Measurements from ENCODE around the gene CHRFAM7A.
"Not testable (repeated sequence)": the region's sequence is repeated elsewhere in the genome, so short reads cannot be mapped to it uniquely, and the experiment has no call there.

The CHRFAM7A gene

GRCh38 chr15:30392766-30393663 is at the start of gene CHRFAM7A:
CHRFAM7A (minus strand) TSS chr15:30393540; CDS start chr15:30383351, 10,189 bp downstream.
- not testable (repeated sequence) for DNase-seq

GRCh38 chr15:30438348-30438747 is 45.0 kb upstream of the CHRFAM7A start:
- not testable (repeated sequence) for DNase-seq

GRCh38 chr15:30435878-30436277 is 42.5 kb upstream of the CHRFAM7A start:
- DNase-seq, result not testable (repeated sequence)

- DNase-seq, result not testable (repeated sequence)
Measured at GRCh38 chr15:30420723-30421122, 27.4 kb upstream of the CHRFAM7A start.

- not testable (repeated sequence) for DNase-seq
Measured at GRCh38 chr15:30414160-30414559, 20.8 kb upstream of the CHRFAM7A start, which contains the start of gene GOLGA8R. GOLGA8R (minus strand) TSS chr15:30414260; CDS start chr15:30414162, 98 bp downstream.

GRCh38 chr15:30407636-30408035 is 14.3 kb upstream of the CHRFAM7A start:
- DNase-seq, result not testable (repeated sequence)

GRCh38 chr15:30398988-30399387 is 5.6 kb upstream of the CHRFAM7A start:
- DNase-seq, result not testable (repeated sequence)

- DNase-seq, result not testable (repeated sequence)
Measured at GRCh38 chr15:30393664-30393991, 288 bp upstream of the CHRFAM7A start.

- DNase-seq, result not testable (repeated sequence)
Measured at GRCh38 chr15:30386318-30386887, 6.9 kb downstream of the CHRFAM7A start.

- not testable (repeated sequence) for DNase-seq
Measured at GRCh38 chr15:30377082-30377413, 16.3 kb downstream of the CHRFAM7A start.

- not testable (repeated sequence) for DNase-seq
Measured at GRCh38 chr15:30376375-30377081, 16.8 kb downstream of the CHRFAM7A start.

- DNase-seq, result not testable (repeated sequence)
Measured at GRCh38 chr15:30375872-30376271, 17.5 kb downstream of the CHRFAM7A start.

- DNase-seq, result not testable (repeated sequence)
Measured at GRCh38 chr15:30374862-30375261, 18.5 kb downstream of the CHRFAM7A start.

GRCh38 chr15:30368271-30368670 is 25.1 kb downstream of the CHRFAM7A start:
- DNase-seq, result not testable (repeated sequence)

GRCh38 chr15:30367246-30367645 is 26.1 kb downstream of the CHRFAM7A start:
- DNase-seq, result not testable (repeated sequence)

- not testable (repeated sequence) for DNase-seq
Measured at GRCh38 chr15:30361404-30361803, 31.9 kb downstream of the CHRFAM7A start.

GRCh38 chr15:30360990-30361389 is 32.4 kb downstream of the CHRFAM7A start:
- not testable (repeated sequence) for DNase-seq

- not testable (repeated sequence) for DNase-seq
Measured at GRCh38 chr15:30355043-30355442, 38.3 kb downstream of the CHRFAM7A start.

- not testable (repeated sequence) for DNase-seq
Measured at GRCh38 chr15:30349803-30350202, 43.5 kb downstream of the CHRFAM7A start.

- not testable (repeated sequence) for DNase-seq
Measured at GRCh38 chr15:30336584-30336983, 56.8 kb downstream of the CHRFAM7A start.

- not testable (repeated sequence) for DNase-seq
Measured at GRCh38 chr15:30334152-30334551, 59.2 kb downstream of the CHRFAM7A start.

GRCh38 chr15:30326145-30326544 is 67.2 kb downstream of the CHRFAM7A start:
- DNase-seq, result not testable (repeated sequence)

GRCh38 chr15:30321063-30321462 is 72.3 kb downstream of the CHRFAM7A start:
- DNase-seq, result not testable (repeated sequence)
